K562 (cell line): ENCODE results near the gene SULT6B1. TPM values are rescaled to one million over a fixed set of nuclear protein-coding genes. Genes with fewer than 3 reads are reported as not detected.

ENCODE experiments used
- EHMT2 ChIP-seq: fragments of 450-650 bp; IDR thresholded peaks from 2 replicates; pipeline ENCODE4 v1.6.1; 2018; ENCODE audit warnings: antibody characterized with exemption
- ELK3 ChIP-seq: fragments of 450-650 bp; formaldehyde crosslinking; IDR thresholded peaks from 2 replicates; pipeline ENCODE4 v1.4.0; 2020; ENCODE audit warnings: mild to moderate bottlenecking
- FOXA3 ChIP-seq, 2 experiments: fragments of 450-650 bp in 1 of 2; sonication (generic) in 1 of 2; formaldehyde crosslinking; IDR thresholded peaks in 1 of 2; conservative IDR thresholded peaks in 1 of 2; 2 replicates each; pipeline versions ENCODE4 v1.4.0 to v1.8.0; 2020 to 2022; ENCODE audit warnings: mild to moderate bottlenecking in 2 of 2, missing genetic modification reagents in 1 of 2
- GATA2 ChIP-seq: sonication (generic); formaldehyde crosslinking; IDR thresholded peaks from 2 replicates; pipeline ENCODE4 v1.4.0; 2020; ENCODE audit warnings: mild to moderate bottlenecking, missing genetic modification reagents
- HDGF ChIP-seq: fragments of 450-650 bp; IDR thresholded peaks from 2 replicates; pipeline ENCODE4 v1.6.1; 2016
- ID3 ChIP-seq, 2 experiments: fragments of 250-450 bp in 1 of 2; fragments of 450-650 bp in 1 of 2; sonication (Bioruptor Pico) in 1 of 2; IDR thresholded peaks; 2 replicates each; pipeline versions ENCODE4 v1.6.1 to v1.8.0; 2016 to 2021; ENCODE audit warnings: mild to moderate bottlenecking in 2 of 2, moderate library complexity in 2 of 2, missing compliant biosample characterization in 1 of 2, missing genetic modification characterization in 1 of 2
- KHSRP ChIP-seq: fragments of 450-650 bp; IDR thresholded peaks from 2 replicates; pipeline ENCODE4 v1.6.1; 2017
- RERE ChIP-seq: sonication (generic); formaldehyde crosslinking; IDR thresholded peaks from 2 replicates; pipeline ENCODE4 v1.8.0; 2023; ENCODE audit warnings: missing genetic modification reagents, mild to moderate bottlenecking, borderline replicate concordance
- RHOXF2B ChIP-seq: fragments of 250-450 bp; sonication (Bioruptor Pico); conservative IDR thresholded peaks from 2 replicates; pipeline ENCODE4 v1.5.1; 2021
- THRAP3 ChIP-seq: fragments of 450-650 bp; IDR thresholded peaks from 2 replicates; pipeline ENCODE4 v1.6.1; 2016; ENCODE audit warnings: mild to moderate bottlenecking, inconsistent platforms, borderline replicate concordance
- ZC3H8 ChIP-seq: fragments of 450-650 bp; IDR thresholded peaks from 2 replicates; pipeline ENCODE4 v1.6.1; 2017
- ZNF224 ChIP-seq: sonication (generic); formaldehyde crosslinking; IDR thresholded peaks from 2 replicates; pipeline ENCODE4 v1.8.0; 2022; ENCODE audit warnings: mild to moderate bottlenecking, missing genetic modification reagents
- ZNF551 ChIP-seq: fragments of 250-450 bp; sonication (Bioruptor Pico); IDR thresholded peaks from 2 replicates; pipeline ENCODE4 v1.5.0; 2021; ENCODE audit warnings: mild to moderate bottlenecking, moderate library complexity
- ZNF699 ChIP-seq: fragments of 250-450 bp; sonication (Bioruptor Pico); IDR thresholded peaks from 2 replicates; pipeline ENCODE4 v1.8.0; 2021; ENCODE audit warnings: mild to moderate bottlenecking, moderate library complexity; ENCODE audit not compliant: insufficient replicate concordance
- ZNF778 ChIP-seq: fragments of 450-650 bp; formaldehyde crosslinking; IDR thresholded peaks from 2 replicates; pipeline ENCODE4 v1.4.0; 2020; ENCODE audit warnings: mild to moderate bottlenecking, moderate library complexity
- polyA plus RNA-seq, 8 experiments: library from polyadenylated mRNA; depleted of rRNA in 4 of 8; stranded (reverse) in 5 of 8; unstranded in 3 of 8; fragments of >200 nt; fragmentation: Nextera tagmentation in 2 of 8; fragmentation: Illumina TruSeq in 1 of 8; extraction: Ambion mirVana in 2 of 8; extraction: Trizol in 1 of 8; gene quantifications; 2 replicates each; pipeline versions ENCODE4 v1.2.1 to v1.2.3, GENCODE V29; 2011 to 2014; ENCODE audit warnings: inconsistent platforms in 1 of 8, missing spikeins in 1 of 8
- total RNA-seq, 7 experiments: library from RNA; depleted of rRNA in 6 of 7; stranded (reverse); fragments of >200 nt in 6 of 7; fragmentation: Illumina TruSeq in 2 of 7; extraction: Trizol in 2 of 7; gene quantifications; 2 replicates each; pipeline versions ENCODE4 v1.2.1 to v1.2.3, GENCODE V29; 2011 to 2021; ENCODE audit warnings: low replicate concordance in 1 of 7
- TF ChIP-seq, protein P1 (sequence below): fragments of 250-450 bp; sonication (Bioruptor Pico); IDR thresholded peaks from 2 replicates; pipeline ENCODE4 v1.9.0; 2021; ENCODE audit warnings: mild to moderate bottlenecking, inconsistent platforms
- TF ChIP-seq, protein P2 (sequence below): fragments of 450-650 bp; IDR thresholded peaks from 2 replicates; pipeline ENCODE4 v1.6.1; 2017; ENCODE audit warnings: mild to moderate bottlenecking, moderate library complexity

SULT6B1 gene
- total and polyA plus RNA-seq, 9 of the 15 experiments (the other 6 are each of a cell fraction or from before 2014, with no cell fraction given), result not detected

GRCh38 chr2:37196320-37197195 is 8.1 kb upstream of the SULT6B1 start, which contains the start of gene CEBPZOS (continued):
- TF ChIP-seq RERE (CRISPR knock-in tag) (no peak), GATA2 (no peak), ELK3 (CRISPR knock-in tag) (no peak), ZNF699 (no peak), ZNF551 (CRISPR knock-in tag) (no peak), FOXA3 (CRISPR knock-in tag; conservative IDR thresholded peaks at IDR 0.05 in 1 of 2, IDR thresholded peaks at IDR 0.05 in 1 of 2) (peak in 1 of 2 experiments; percentile 70; a peak in 2 of 4 replicates), RHOXF2B (CRISPR knock-in tag) (no peak), ZC3H8 (no peak), HDGF (no peak), THRAP3 (no peak), ID3 (CRISPR knock-in tag; IDR thresholded peaks at IDR 0.05) (no peak), ID3 (tag; IDR thresholded peaks at IDR 0.05) (no peak), ZNF778 (CRISPR knock-in tag) (no peak), EHMT2 (no peak), KHSRP (no peak), ZNF224 (CRISPR knock-in tag) (0 out of 2 replicates have a peak, but pooled peaks have one; percentile 54)
- TF ChIP-seq, protein P1, sequence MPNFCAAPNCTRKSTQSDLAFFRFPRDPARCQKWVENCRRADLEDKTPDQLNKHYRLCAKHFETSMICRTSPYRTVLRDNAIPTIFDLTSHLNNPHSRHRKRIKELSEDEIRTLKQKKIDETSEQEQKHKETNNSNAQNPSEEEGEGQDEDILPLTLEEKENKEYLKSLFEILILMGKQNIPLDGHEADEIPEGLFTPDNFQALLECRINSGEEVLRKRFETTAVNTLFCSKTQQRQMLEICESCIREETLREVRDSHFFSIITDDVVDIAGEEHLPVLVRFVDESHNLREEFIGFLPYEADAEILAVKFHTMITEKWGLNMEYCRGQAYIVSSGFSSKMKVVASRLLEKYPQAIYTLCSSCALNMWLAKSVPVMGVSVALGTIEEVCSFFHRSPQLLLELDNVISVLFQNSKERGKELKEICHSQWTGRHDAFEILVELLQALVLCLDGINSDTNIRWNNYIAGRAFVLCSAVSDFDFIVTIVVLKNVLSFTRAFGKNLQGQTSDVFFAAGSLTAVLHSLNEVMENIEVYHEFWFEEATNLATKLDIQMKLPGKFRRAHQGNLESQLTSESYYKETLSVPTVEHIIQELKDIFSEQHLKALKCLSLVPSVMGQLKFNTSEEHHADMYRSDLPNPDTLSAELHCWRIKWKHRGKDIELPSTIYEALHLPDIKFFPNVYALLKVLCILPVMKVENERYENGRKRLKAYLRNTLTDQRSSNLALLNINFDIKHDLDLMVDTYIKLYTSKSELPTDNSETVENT, result peak; percentile 73
- TF ChIP-seq, protein P2, sequence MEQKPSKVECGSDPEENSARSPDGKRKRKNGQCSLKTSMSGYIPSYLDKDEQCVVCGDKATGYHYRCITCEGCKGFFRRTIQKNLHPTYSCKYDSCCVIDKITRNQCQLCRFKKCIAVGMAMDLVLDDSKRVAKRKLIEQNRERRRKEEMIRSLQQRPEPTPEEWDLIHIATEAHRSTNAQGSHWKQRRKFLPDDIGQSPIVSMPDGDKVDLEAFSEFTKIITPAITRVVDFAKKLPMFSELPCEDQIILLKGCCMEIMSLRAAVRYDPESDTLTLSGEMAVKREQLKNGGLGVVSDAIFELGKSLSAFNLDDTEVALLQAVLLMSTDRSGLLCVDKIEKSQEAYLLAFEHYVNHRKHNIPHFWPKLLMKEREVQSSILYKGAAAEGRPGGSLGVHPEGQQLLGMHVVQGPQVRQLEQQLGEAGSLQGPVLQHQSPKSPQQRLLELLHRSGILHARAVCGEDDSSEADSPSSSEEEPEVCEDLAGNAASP, result no peak
